PFSK-1 (cell line): Measurements from ENCODE around the gene ADAMTS16.

Source experiments
- FOXP2 ChIP-seq: optimal IDR thresholded peaks from 2 replicates; pipeline ENCODE3; 2011; ENCODE audit warnings: borderline replicate concordance, control low read depth, inconsistent platforms; ENCODE audit not compliant: insufficient read depth; ENCODE audit errors: extremely low read length, extremely low read depth
- POLR2AphosphoS5 ChIP-seq: IDR thresholded peaks from 2 replicates; pipeline ENCODE4 v1.6.1; 2012; ENCODE audit warnings: low read depth, mild to moderate bottlenecking, control low read depth, low read length, moderate library complexity
- REST ChIP-seq, 2 experiments: IDR thresholded peaks; 2 replicates each; pipeline versions ENCODE4 v1.6.1 to v1.8.0; 2011 to 2012; ENCODE audit warnings: low read depth in 2 of 2, low read length in 2 of 2, control low read depth in 1 of 2, inconsistent platforms in 1 of 2, mild to moderate bottlenecking in 1 of 2, moderate library complexity in 1 of 2; ENCODE audit not compliant: insufficient read depth in 1 of 2
- SIN3A ChIP-seq: IDR thresholded peaks from 2 replicates; pipeline ENCODE4 v1.6.1; 2012; ENCODE audit warnings: mild to moderate bottlenecking, low read length, moderate library complexity, borderline replicate concordance; ENCODE audit not compliant: insufficient read depth
- TAF1 ChIP-seq: IDR thresholded peaks from 2 replicates; pipeline ENCODE4 v1.6.1; 2012; ENCODE audit warnings: low read length, control low read depth, borderline replicate concordance; ENCODE audit not compliant: insufficient read depth

Gene ADAMTS16

GRCh38 chr5:5308319-5308718, 168.2 kb downstream of the ADAMTS16 start:
- TF ChIP-seq FOXP2: no peak
- no peak for TF ChIP-seq SIN3A
- no peak for TF ChIP-seq REST (IDR thresholded peaks at IDR 0.05; ENCODE audit: insufficient read depth in 1 of 2, low read depth in 2 of 2, low read length in 2 of 2)
- no peak for TF ChIP-seq POLR2AphosphoS5
- TF ChIP-seq TAF1: no peak

GRCh38 chr5:5309645-5310044, 169.5 kb downstream of the ADAMTS16 start:
- no peak for TF ChIP-seq FOXP2
- no peak for TF ChIP-seq POLR2AphosphoS5

GRCh38 chr5:5313101-5313635, 173.0 kb downstream of the ADAMTS16 start:
- no peak for TF ChIP-seq TAF1
- no peak for TF ChIP-seq POLR2AphosphoS5
- TF ChIP-seq FOXP2: no peak
- no peak for TF ChIP-seq SIN3A
- no peak for TF ChIP-seq REST (IDR thresholded peaks at IDR 0.05; ENCODE audit: insufficient read depth in 1 of 2, low read depth in 2 of 2, low read length in 2 of 2)

GRCh38 chr5:5314166-5314565, 174.0 kb downstream of the ADAMTS16 start:
- TF ChIP-seq FOXP2: no peak
- no peak for TF ChIP-seq TAF1
- no peak for TF ChIP-seq REST (IDR thresholded peaks at IDR 0.05; ENCODE audit: insufficient read depth in 1 of 2, low read depth in 2 of 2, low read length in 2 of 2)
- TF ChIP-seq SIN3A: no peak
- TF ChIP-seq POLR2AphosphoS5: no peak

- TF ChIP-seq SIN3A (no peak), TAF1 (no peak), POLR2AphosphoS5 (no peak), FOXP2 (no peak)
These were observed 174.5 kb downstream of the ADAMTS16 start for GRCh38 chr5:5314626-5315025.

GRCh38 chr5:5315068-5315980, 175.2 kb downstream of the ADAMTS16 start:
- no peak for TF ChIP-seq SIN3A
